K562 (cell line): ENCODE results near the gene PCDHGB5. TPM values are rescaled to one million over a fixed set of nuclear protein-coding genes. Genes with fewer than 3 reads are reported as not detected.

Experiments
- ATAC-seq: fragments of 200-7000 bp; cut with Tn5 transposase; 3 replicates; pipeline ENCODE4 v1.9.1; 2020; ENCODE audit warnings: moderate library complexity
- BruUV-seq: library from RNA; stranded (reverse); fragments of 400-500 nt; replicated peaks from 2 replicates; lab custom pipeline; 2021; lab: Mats Ljungman, UMichigan
- CTCF ChIA-PET: fragments of 300-600 bp; formaldehyde crosslinking; extraction: SDS; loops from one replicate; lab custom pipeline; 2021; ENCODE audit warnings: low intra/inter-chr PET ratio; lab: Yijun Ruan, JAX
- POLR2A ChIA-PET: fragments of 300-600, 350-650 bp; sonication (Branson Sonifier 250); formaldehyde crosslinking; extraction: SDS; loops from one replicate; lab custom pipeline; 2021; ENCODE audit warnings: antibody characterized with exemption, inconsistent platforms; lab: Yijun Ruan, JAX
- DNase-seq, 4 experiments: peaks; one replicate each; pipeline versions ENCODE4 v3.0.0 to v3.0.0-alpha.2; 2011 to 2018; ENCODE audit warnings: low spot score in 3 of 4, mixed read lengths in 3 of 4; ENCODE audit errors: extremely low read depth in 1 of 4
- FAIRE-seq: peaks from 2 replicates; lab custom pipeline; 2011; peaks lifted over from hg19 to GRCh38; lab: Jason Lieb, UNC
- H2AFZ ChIP-seq: 2 replicates; pipeline ENCODE4 v1.6.0; 2011; ENCODE audit warnings: low read depth, low read length, control low read depth, inconsistent platforms
- H3K27ac ChIP-seq: fragments of 200-600 bp; 3 replicates; pipeline ENCODE4 v1.8.0; 2011; ENCODE audit warnings: low read depth, mild to moderate bottlenecking, control low read depth, inconsistent platforms, low read length, moderate library complexity, mixed read lengths; ENCODE audit errors: extremely low read depth
- H3K27me3 ChIP-seq, 2 experiments: fragments of 300-600 bp in 1 of 2; 2 replicates in 1 of 2; 3 replicates in 1 of 2; pipeline versions ENCODE4 v1.6.0 to v1.8.0; 2011; ENCODE audit warnings: inconsistent platforms in 2 of 2, low read length in 2 of 2, mild to moderate bottlenecking in 1 of 2, mixed read lengths in 1 of 2, moderate library complexity in 1 of 2; ENCODE audit not compliant: control insufficient read depth in 2 of 2, insufficient read depth in 2 of 2
- H3K36me3 ChIP-seq: fragments of 300-600 bp; 3 replicates; pipeline ENCODE4 v1.8.0; 2011; ENCODE audit warnings: mild to moderate bottlenecking, low read length, inconsistent platforms; ENCODE audit not compliant: control insufficient read depth, insufficient read depth
- H3K4me1 ChIP-seq, 2 experiments: fragments of 200-600 bp in 1 of 2; replicated peaks in 1 of 2; 2 replicates in 1 of 2; 3 replicates in 1 of 2; pipeline versions ENCODE4 v1.5.1 to v1.8.0; 2011; ENCODE audit warnings: inconsistent platforms in 2 of 2, low read length in 2 of 2, mild to moderate bottlenecking in 1 of 2, mixed read lengths in 1 of 2, moderate library complexity in 1 of 2; ENCODE audit not compliant: control insufficient read depth in 2 of 2, insufficient read depth in 2 of 2
- H3K4me2 ChIP-seq: 2 replicates; pipeline ENCODE4 v1.6.1; 2011; ENCODE audit warnings: low read length, control low read depth, inconsistent platforms, mixed read lengths; ENCODE audit not compliant: insufficient read depth
- H3K4me3 ChIP-seq: fragments of 200-600 bp; sonication (generic), shearing (Covaris generic); 2 replicates; pipeline ENCODE4 v1.5.1; 2016; ENCODE audit warnings: control low read depth, inconsistent platforms
- H3K79me2 ChIP-seq: fragments of 200-600 bp; 3 replicates; pipeline ENCODE4 v1.8.0; 2011; ENCODE audit warnings: low read length, inconsistent platforms; ENCODE audit not compliant: control insufficient read depth, insufficient read depth
- H3K9ac ChIP-seq, 2 experiments: 2 replicates each; pipeline versions ENCODE4 v1.6.0 to v1.6.1; 2011; ENCODE audit warnings: low read depth in 2 of 2, low read length in 2 of 2, control low read depth in 1 of 2, inconsistent platforms in 1 of 2, mild to moderate bottlenecking in 1 of 2, mixed read lengths in 1 of 2; ENCODE audit not compliant: insufficient read depth in 1 of 2
- H3K9me1 ChIP-seq: one replicate; pipeline ENCODE4 v1.6.0; 2011; ENCODE audit warnings: inconsistent platforms, mild to moderate bottlenecking, low read length, moderate library complexity; ENCODE audit not compliant: control insufficient read depth, insufficient read depth
- H3K9me3 ChIP-seq: replicated peaks from 2 replicates; pipeline ENCODE4 v1.5.1; 2011; ENCODE audit warnings: low read depth, low read length, inconsistent platforms; ENCODE audit not compliant: control insufficient read depth, insufficient read depth
- H4K20me1 ChIP-seq: replicated peaks from 2 replicates; pipeline ENCODE4 v1.6.1; 2011; ENCODE audit warnings: low read length, inconsistent platforms, mixed read lengths; ENCODE audit not compliant: control insufficient read depth, insufficient read depth
- ATF7 ChIP-seq: fragments of 450-650 bp; IDR thresholded peaks from 2 replicates; pipeline ENCODE4 v1.7.1; 2014; ENCODE audit warnings: mild to moderate bottlenecking, moderate library complexity
- HDAC3 ChIP-seq: fragments of 450-650 bp; IDR thresholded peaks from 2 replicates; pipeline ENCODE4 v1.6.1; 2018; ENCODE audit warnings: borderline replicate concordance, mild to moderate bottlenecking, moderate library complexity; ENCODE audit not compliant: partially characterized antibody
- NCOR1 ChIP-seq: fragments of 450-650 bp; IDR thresholded peaks from 2 replicates; pipeline ENCODE4 v1.6.1; 2016; ENCODE audit warnings: mild to moderate bottlenecking, moderate library complexity
- RBBP5 ChIP-seq: fragments of 200-600 bp; sonication (generic); IDR thresholded peaks from 2 replicates; pipeline ENCODE4 v1.6.1; 2012; ENCODE audit warnings: borderline replicate concordance, mild to moderate bottlenecking, low read length, control low read depth, inconsistent platforms; ENCODE audit not compliant: insufficient read depth, poor library complexity, severe bottlenecking
- RBM15 ChIP-seq: fragments of 200-400 bp; formaldehyde crosslinking; IDR thresholded peaks from 2 replicates; pipeline ENCODE4 v1.6.1; 2018; ENCODE audit warnings: mild to moderate bottlenecking, low read length, moderate library complexity; ENCODE audit not compliant: insufficient read depth
- RBM25 ChIP-seq: fragments of 200-400 bp; formaldehyde crosslinking; IDR thresholded peaks from 2 replicates; pipeline ENCODE4 v1.6.1; 2018; ENCODE audit warnings: low read length, low read depth, moderate library complexity; ENCODE audit not compliant: severe bottlenecking
- XRCC3 ChIP-seq: fragments of 450-650 bp; IDR thresholded peaks from 2 replicates; pipeline ENCODE4 v1.6.1; 2017; ENCODE audit warnings: mild to moderate bottlenecking, moderate library complexity
- XRCC4 ChIP-seq: IDR thresholded peaks from one replicate; pipeline ENCODE4 v1.6.1; 2011; ENCODE audit not compliant: insufficient read depth, insufficient read length; ENCODE audit errors: extremely low read depth
- ZNF507 ChIP-seq: conservative IDR thresholded peaks from 2 replicates; pipeline ENCODE4 v1.6.1; 2017; ENCODE audit warnings: missing genetic modification characterization, missing compliant biosample characterization
- WGBS: fragments of 100-300 bp; shearing (Covaris generic); methylation state at CpG from one replicate; pipeline ENCODE4 v1.1.6; 2016; ENCODE audit warnings: low coverage, mixed read lengths; ENCODE audit not compliant: insufficient coverage; ENCODE audit errors: missing lambda C conversion rate; 5-methylcytosine and 5-hydroxymethylcytosine counted together
- in situ Hi-C: fragments of 300-500 bp; cut with MboI; formaldehyde crosslinking; loops from 4 replicates; pipeline ENCODE4 v1.15.0; 2018; ENCODE audit warnings: inconsistent platforms, mixed read lengths
- intact Hi-C: fragments of 100-400 bp; cut with micrococcal nuclease; formaldehyde crosslinking; loops from 2 replicates; pipeline ENCODE4 v1.14.2; 2022
- polyA plus RNA-seq, 8 experiments: library from polyadenylated mRNA; depleted of rRNA in 4 of 8; stranded (reverse) in 5 of 8; unstranded in 3 of 8; fragments of >200 nt; fragmentation: Nextera tagmentation in 2 of 8; fragmentation: Illumina TruSeq in 1 of 8; extraction: Ambion mirVana in 2 of 8; extraction: Trizol in 1 of 8; gene quantifications; 2 replicates each; pipeline versions ENCODE4 v1.2.1 to v1.2.3, GENCODE V29; 2011 to 2014; ENCODE audit warnings: inconsistent platforms in 1 of 8, missing spikeins in 1 of 8
- total RNA-seq, 7 experiments: library from RNA; depleted of rRNA in 6 of 7; stranded (reverse); fragments of >200 nt in 6 of 7; fragmentation: Illumina TruSeq in 2 of 7; extraction: Trizol in 2 of 7; gene quantifications; 2 replicates each; pipeline versions ENCODE4 v1.2.1 to v1.2.3, GENCODE V29; 2011 to 2021; ENCODE audit warnings: low replicate concordance in 1 of 7
- TF ChIP-seq, protein P1 (sequence below): IDR thresholded peaks from 3 replicates; pipeline ENCODE4 v1.6.1; 2011; ENCODE audit warnings: borderline replicate concordance, mild to moderate bottlenecking, moderate library complexity; ENCODE audit not compliant: insufficient read length; ENCODE audit errors: extremely low read depth
- TF ChIP-seq, protein P2 (sequence below): fragments of 200-800 bp; sonication (Bioruptor generic); IDR thresholded peaks from 2 replicates; pipeline ENCODE4 v1.6.1; 2017; ENCODE audit warnings: missing genetic modification characterization, missing compliant biosample characterization

PCDHGB5 gene
- total and polyA plus RNA-seq, 9 of the 15 experiments (the other 6 are each of a cell fraction or from before 2014, with no cell fraction given), result 0.05 to 0.29 (median 0.12) TPM; not detected in 2

DNA sequence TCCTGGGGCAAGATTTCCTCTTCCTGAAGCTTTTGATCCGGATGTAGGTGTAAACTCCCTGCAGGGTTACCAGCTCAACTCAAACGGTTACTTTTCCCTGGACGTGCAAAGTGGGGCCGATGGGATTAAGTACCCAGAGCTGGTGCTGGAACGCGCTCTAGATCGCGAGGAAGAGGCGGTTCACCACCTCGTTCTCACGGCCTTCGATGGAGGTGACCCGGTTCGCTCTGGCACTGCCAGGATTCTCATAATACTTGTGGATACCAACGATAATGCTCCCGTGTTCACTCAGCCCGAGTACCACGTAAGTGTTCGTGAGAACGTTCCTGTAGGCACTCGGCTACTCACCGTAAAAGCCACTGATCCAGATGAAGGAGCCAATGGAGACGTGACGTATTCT lies 42.1 kb upstream of the PCDHGB5 start:
- H4K20me1 ChIP-seq, result no peaks in the 10 kb centered on the region
- H3K4me2 ChIP-seq, result no peak overlapping the region; the same call in none of the 2 replicates
- no peak for ATAC-seq
- H2AFZ ChIP-seq, result 0 out of 2 replicates have a peak overlapping the region, but pooled peaks have one; percentile 4
- H3K4me3 ChIP-seq, result no peak overlapping the region
- H3K4me1 ChIP-seq, result peaks cover 3 to 12% of the 10 kb centered on the region in 2 experiments; a peak in 3 of 5 replicates
- DNase-seq, result no peak
- ChIA-PET CTCF (no interaction called here), POLR2A (interaction anchor here (1.0 to 1.5 kb wide), 3 partner anchors 9 to 163 kb away, joined by 3 to 5 read pairs (median 3); partner anchors contain the start of gene PCDHGA5)
- no peaks in the 10 kb centered on the region; the same call in 1 of the 2 replicates for H3K9me3 ChIP-seq
- in situ Hi-C loops, result no loop called here
- intact Hi-C loops, result no loop called here
- H3K79me2 ChIP-seq, result no peaks in the 10 kb centered on the region
- TF ChIP-seq ZNF507 (tag) (no peak), ATF7 (no peak), HDAC3 (no peak), NCOR1 (no peak), RBM15 (no peak), XRCC3 (no peak), RBM25 (no peak), RBBP5 (no peak), XRCC4 (no peak)
- TF ChIP-seq, protein P1, sequence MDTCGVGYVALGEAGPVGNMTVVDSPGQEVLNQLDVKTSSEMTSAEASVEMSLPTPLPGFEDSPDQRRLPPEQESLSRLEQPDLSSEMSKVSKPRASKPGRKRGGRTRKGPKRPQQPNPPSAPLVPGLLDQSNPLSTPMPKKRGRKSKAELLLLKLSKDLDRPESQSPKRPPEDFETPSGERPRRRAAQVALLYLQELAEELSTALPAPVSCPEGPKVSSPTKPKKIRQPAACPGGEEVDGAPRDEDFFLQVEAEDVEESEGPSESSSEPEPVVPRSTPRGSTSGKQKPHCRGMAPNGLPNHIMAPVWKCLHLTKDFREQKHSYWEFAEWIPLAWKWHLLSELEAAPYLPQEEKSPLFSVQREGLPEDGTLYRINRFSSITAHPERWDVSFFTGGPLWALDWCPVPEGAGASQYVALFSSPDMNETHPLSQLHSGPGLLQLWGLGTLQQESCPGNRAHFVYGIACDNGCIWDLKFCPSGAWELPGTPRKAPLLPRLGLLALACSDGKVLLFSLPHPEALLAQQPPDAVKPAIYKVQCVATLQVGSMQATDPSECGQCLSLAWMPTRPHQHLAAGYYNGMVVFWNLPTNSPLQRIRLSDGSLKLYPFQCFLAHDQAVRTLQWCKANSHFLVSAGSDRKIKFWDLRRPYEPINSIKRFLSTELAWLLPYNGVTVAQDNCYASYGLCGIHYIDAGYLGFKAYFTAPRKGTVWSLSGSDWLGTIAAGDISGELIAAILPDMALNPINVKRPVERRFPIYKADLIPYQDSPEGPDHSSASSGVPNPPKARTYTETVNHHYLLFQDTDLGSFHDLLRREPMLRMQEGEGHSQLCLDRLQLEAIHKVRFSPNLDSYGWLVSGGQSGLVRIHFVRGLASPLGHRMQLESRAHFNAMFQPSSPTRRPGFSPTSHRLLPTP, result no peak
- TF ChIP-seq, protein P2, sequence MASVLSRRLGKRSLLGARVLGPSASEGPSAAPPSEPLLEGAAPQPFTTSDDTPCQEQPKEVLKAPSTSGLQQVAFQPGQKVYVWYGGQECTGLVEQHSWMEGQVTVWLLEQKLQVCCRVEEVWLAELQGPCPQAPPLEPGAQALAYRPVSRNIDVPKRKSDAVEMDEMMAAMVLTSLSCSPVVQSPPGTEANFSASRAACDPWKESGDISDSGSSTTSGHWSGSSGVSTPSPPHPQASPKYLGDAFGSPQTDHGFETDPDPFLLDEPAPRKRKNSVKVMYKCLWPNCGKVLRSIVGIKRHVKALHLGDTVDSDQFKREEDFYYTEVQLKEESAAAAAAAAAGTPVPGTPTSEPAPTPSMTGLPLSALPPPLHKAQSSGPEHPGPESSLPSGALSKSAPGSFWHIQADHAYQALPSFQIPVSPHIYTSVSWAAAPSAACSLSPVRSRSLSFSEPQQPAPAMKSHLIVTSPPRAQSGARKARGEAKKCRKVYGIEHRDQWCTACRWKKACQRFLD (CRISPR knock-in tag), result no peak
- no peak for FAIRE-seq
- H3K27me3 ChIP-seq, result peaks cover 0 to 21% of the 10 kb centered on the region in 2 experiments; a peak in 2 of 5 replicates
- H3K9ac ChIP-seq, result no peak overlapping the region
- no peak overlapping the region for H3K27ac ChIP-seq
- no peaks in the 10 kb centered on the region for H3K9me1 ChIP-seq
- H3K36me3 ChIP-seq, result no peaks in the 10 kb centered on the region
- BruUV-seq, result no TSS peak
- WGBS, result 26% methylated on average over 24 of the region's 24 CpGs
